IMR-90 (cell line): ENCODE measurements around the gene TCF7. TPM values are rescaled to one million over a fixed set of nuclear protein-coding genes. Genes with fewer than 3 reads are reported as not detected.

Experiments used
- ATAC-seq: fragments of 200-7000 bp; cut with Tn5 transposase; 2 replicates; pipeline ENCODE4 v1.9.1; 2020; ENCODE audit warnings: low read depth, mild to moderate bottlenecking, moderate library complexity
- BruUV-seq: library from RNA; stranded (reverse); fragments of 400-500 nt; replicated peaks from 2 replicates; lab custom pipeline; 2021; lab: Mats Ljungman, UMichigan
- CTCF ChIA-PET: fragments of 300-600 bp; formaldehyde crosslinking; extraction: SDS; loops from one replicate; lab custom pipeline; 2021; ENCODE audit warnings: antibody characterized with exemption; lab: Yijun Ruan, JAX
- POLR2A ChIA-PET: fragments of 300-600 bp; sonication (Branson Sonifier 250); formaldehyde crosslinking; loops from one replicate; lab custom pipeline; 2022; ENCODE audit warnings: antibody characterized with exemption; ENCODE audit not compliant: unreplicated experiment; lab: Charles Lee
- DNase-seq: peaks from one replicate; pipeline ENCODE4 v3.0.0; 2013
- H2AFZ ChIP-seq: replicated peaks from 2 replicates; pipeline ENCODE3; 2013; ENCODE audit warnings: low read length, mild to moderate bottlenecking; ENCODE audit not compliant: poor library complexity
- H2AK5ac ChIP-seq: 2 replicates; pipeline ENCODE4 v1.6.1; 2013; ENCODE audit warnings: low read depth, low read length, inconsistent platforms
- H2AK9ac ChIP-seq: replicated peaks from 2 replicates; pipeline ENCODE3; 2013; ENCODE audit warnings: mild to moderate bottlenecking, low read depth, low read length, moderate library complexity; ENCODE audit not compliant: poor library complexity
- H2BK120ac ChIP-seq: 2 replicates; pipeline ENCODE4 v1.6.1; 2013; ENCODE audit warnings: low read depth, low read length, inconsistent platforms
- H2BK15ac ChIP-seq: 3 replicates; pipeline ENCODE4 v1.6.1; 2013; ENCODE audit warnings: low read depth, low read length, inconsistent platforms
- H2BK20ac ChIP-seq: 2 replicates; pipeline ENCODE4 v1.6.1; 2013; ENCODE audit warnings: low read depth, mild to moderate bottlenecking, inconsistent platforms, low read length, moderate library complexity
- H2BK5ac ChIP-seq: 2 replicates; pipeline ENCODE4 v1.6.1; 2013; ENCODE audit warnings: mild to moderate bottlenecking, low read depth, low read length, inconsistent platforms; ENCODE audit not compliant: poor library complexity, severe bottlenecking
- H3K14ac ChIP-seq: replicated peaks from 2 replicates; pipeline ENCODE4 v1.6.1; 2013; ENCODE audit warnings: low read depth, low read length, inconsistent platforms
- H3K18ac ChIP-seq: 2 replicates; pipeline ENCODE4 v1.6.1; 2013; ENCODE audit warnings: low read depth, low read length, control low read depth
- H3K23ac ChIP-seq: 2 replicates; pipeline ENCODE4 v1.6.1; 2013; ENCODE audit warnings: low read depth, low read length, inconsistent platforms
- H3K27ac ChIP-seq: 2 replicates; pipeline ENCODE4 v1.5.1; 2013; ENCODE audit warnings: mild to moderate bottlenecking, control low read depth, low read length; ENCODE audit not compliant: insufficient read depth
- H3K27me3 ChIP-seq: 2 replicates; pipeline ENCODE4 v1.6.1; 2013; ENCODE audit warnings: low read length; ENCODE audit not compliant: control insufficient read depth, insufficient read depth
- H3K36me3 ChIP-seq: 2 replicates; pipeline ENCODE4 v1.6.1; 2013; ENCODE audit warnings: low read length, mixed read lengths; ENCODE audit not compliant: control insufficient read depth, insufficient read depth
- H3K4ac ChIP-seq: 2 replicates; pipeline ENCODE4 v1.6.1; 2013; ENCODE audit warnings: low read depth, low read length, inconsistent platforms
- H3K4me1 ChIP-seq: 2 replicates; pipeline ENCODE4 v1.6.1; 2013; ENCODE audit warnings: low read length, mixed read lengths; ENCODE audit not compliant: control insufficient read depth, insufficient read depth
- H3K4me2 ChIP-seq: 2 replicates; pipeline ENCODE4 v1.6.1; 2013; ENCODE audit warnings: low read depth, mild to moderate bottlenecking, control low read depth, low read length, moderate library complexity
- H3K4me3 ChIP-seq: 2 replicates; pipeline ENCODE4 v1.5.1; 2013; ENCODE audit warnings: low read depth, mild to moderate bottlenecking, control low read depth, low read length, moderate library complexity; ENCODE audit not compliant: insufficient read depth
- H3K56ac ChIP-seq: 2 replicates; pipeline ENCODE4 v1.6.1; 2013; ENCODE audit warnings: low read length, inconsistent platforms; ENCODE audit not compliant: insufficient read depth; ENCODE audit errors: extremely low read depth
- H3K79me1 ChIP-seq, 2 experiments: 2 replicates each; pipeline ENCODE4 v1.6.1; 2013; ENCODE audit warnings: low read length in 2 of 2, inconsistent platforms in 1 of 2, low read depth in 1 of 2
- H3K9ac ChIP-seq: 2 replicates; pipeline ENCODE4 v1.6.1; 2013; ENCODE audit warnings: low read depth, low read length, control low read depth
- H3K9me1 ChIP-seq: 2 replicates; pipeline ENCODE4 v1.6.1; 2013; ENCODE audit warnings: low read length, inconsistent platforms; ENCODE audit not compliant: insufficient read depth
- H3K9me3 ChIP-seq: 2 replicates; pipeline ENCODE4 v1.6.1; 2013; ENCODE audit warnings: low read length; ENCODE audit not compliant: control insufficient read depth, insufficient read depth
- H4K20me1 ChIP-seq: 2 replicates; pipeline ENCODE4 v1.6.1; 2013; ENCODE audit warnings: low read length, inconsistent platforms; ENCODE audit not compliant: insufficient read depth
- H4K5ac ChIP-seq: 2 replicates; pipeline ENCODE4 v1.6.1; 2013; ENCODE audit warnings: mild to moderate bottlenecking, low read depth, low read length, control low read depth
- H4K8ac ChIP-seq, 2 experiments: 2 replicates each; pipeline ENCODE4 v1.6.1; 2013; ENCODE audit warnings: low read depth in 2 of 2, low read length in 2 of 2, control low read depth in 1 of 2, inconsistent platforms in 1 of 2
- H4K91ac ChIP-seq: 2 replicates; pipeline ENCODE4 v1.6.1; 2013; ENCODE audit warnings: low read depth, low read length, inconsistent platforms; ENCODE audit not compliant: insufficient read depth
- BHLHE40 ChIP-seq: fragments of 150-350 bp; IDR thresholded peaks from 2 replicates; pipeline ENCODE4 v1.6.1; 2016; ENCODE audit warnings: mild to moderate bottlenecking, low read depth, low read length
- CEBPB ChIP-seq: IDR thresholded peaks from 2 replicates; pipeline ENCODE4 v1.6.1; 2012; ENCODE audit warnings: low read depth, low read length, improper control_type of control experiment
- NFE2L2 ChIP-seq: fragments of 150-350 bp; IDR thresholded peaks from 2 replicates; pipeline ENCODE4 v1.6.1; 2016; ENCODE audit warnings: low read depth, mild to moderate bottlenecking, low read length
- POLR2A ChIP-seq: IDR thresholded peaks from 2 replicates; pipeline ENCODE4 v1.6.1; 2012; ENCODE audit warnings: mild to moderate bottlenecking, low read depth, low read length
- RCOR1 ChIP-seq: IDR thresholded peaks from 2 replicates; pipeline ENCODE4 v1.6.1; 2012; ENCODE audit warnings: mild to moderate bottlenecking, low read length, improper control_type of control experiment; ENCODE audit not compliant: insufficient replicate concordance
- WGBS, 2 experiments: methylation state at CpG; one replicate each; pipeline versions ENCODE4 v1.1.5 to v1.1.7; 2013; ENCODE audit warnings: missing lambda C conversion rate in 2 of 2; ENCODE audit not compliant: insufficient read length in 1 of 2; ENCODE audit errors: extremely low coverage in 2 of 2; 5-methylcytosine and 5-hydroxymethylcytosine counted together
- dilution Hi-C: fragments of 300-500 bp; cut with HindIII; formaldehyde crosslinking; loops from one replicate; pipeline ENCODE4 v1.14.3; 2018; ENCODE audit warnings: low sequenced_read_pairs; ENCODE audit not compliant: unreplicated experiment
- in situ Hi-C: fragments of 300-500 bp; cut with MboI; formaldehyde crosslinking; loops from 3 replicates; pipeline ENCODE4 v1.14.3; 2019; ENCODE audit warnings: low sequenced_read_pairs, inconsistent platforms, mixed read lengths
- intact Hi-C: fragments of 100-400 bp; cut with micrococcal nuclease; formaldehyde crosslinking; loops from 2 replicates; pipeline ENCODE4 v1.10.0; 2022
- polyA plus RNA-seq, 3 experiments: library from polyadenylated mRNA; depleted of rRNA; stranded (reverse); fragments of >200 nt; gene quantifications; 2 replicates each; pipeline ENCODE4 v1.2.3, GENCODE V29; 2012; ENCODE audit warnings: low replicate concordance in 1 of 3
- total RNA-seq: library from RNA; depleted of rRNA; stranded (reverse); fragments of >200 nt; gene quantifications from 2 replicates; pipeline ENCODE4 v1.2.3, GENCODE V29; 2012

TCF7 gene
- total and polyA plus RNA-seq, 2 of the 4 experiments (the other 2 are of a cell fraction), result 1.3 to 3.4 TPM

GRCh38 chr5:134174841-134175839 lies 60.7 kb downstream of the TCF7 start:
- no peak overlapping the region for H2BK120ac ChIP-seq
- peaks cover 49% of the 10 kb centered on the region for H4K20me1 ChIP-seq
- H3K9me3 ChIP-seq, result no peaks in the 10 kb centered on the region
- peaks cover 20% of the 10 kb centered on the region for H3K36me3 ChIP-seq
- H3K14ac ChIP-seq, result peak overlapping the region; percentile 11; the same call in 1 of the 2 replicates
- peak overlapping the region; percentile 14; the same call in 1 of the 2 replicates for H3K4ac ChIP-seq
- no peak overlapping the region for H4K8ac ChIP-seq
- 0 out of 2 replicates have a peak overlapping the region, but pooled peaks have one; percentile 70 for H3K56ac ChIP-seq
- H3K4me1 ChIP-seq, result no peaks in the 10 kb centered on the region; the same call in 1 of the 2 replicates
- H3K18ac ChIP-seq, result no peak overlapping the region
- TF ChIP-seq NFE2L2 (peak; percentile 82), POLR2A (no peak), RCOR1 (no peak), CEBPB (no peak), BHLHE40 (no peak)
- no CpG with 5 or more reads among the region's 10 CpGs for WGBS, 2 experiments
- CTCF ChIA-PET, result interaction anchor here (1.4 to 1.7 kb wide), 2 partner anchors 116 to 412 kb away, joined by 3 to 5 read pairs; no protein-coding TSS in a partner anchor
- no peak overlapping the region for H2BK15ac ChIP-seq
- no peak overlapping the region for H2AK9ac ChIP-seq
- no peak overlapping the region for H4K5ac ChIP-seq
- H2AFZ ChIP-seq, result no peak overlapping the region
- intact Hi-C loops, result loop anchor here (1.0 kb wide), 1 partner anchor 136 kb away; no protein-coding TSS in a partner anchor
- peak overlapping the region; percentile 45; the same call in 1 of the 2 replicates for H3K27ac ChIP-seq
- peak overlapping the region; percentile 90 for H2BK5ac ChIP-seq
- H4K91ac ChIP-seq, result no peak overlapping the region
- peak overlapping the region; percentile 84 for H3K4me2 ChIP-seq
- no peak overlapping the region for H2BK20ac ChIP-seq
- dilution Hi-C loops, result no loop called here
- ATAC-seq, result peak; percentile 16; the same call in 1 of the 2 replicates
- H2AK5ac ChIP-seq, result no peak overlapping the region
- H3K27me3 ChIP-seq, result no peaks in the 10 kb centered on the region
- BruUV-seq, result no TSS peak
- POLR2A ChIA-PET, result no interaction called here
- peaks cover 16 to 41% of the 10 kb centered on the region in 2 experiments for H3K79me1 ChIP-seq
- peak overlapping the region; percentile 92 for H3K4me3 ChIP-seq
- peak overlapping the region; percentile 95; the same call in 1 of the 2 replicates for H3K9ac ChIP-seq
- peak; percentile 67 for DNase-seq
- peaks cover 8% of the 10 kb centered on the region; the same call in 1 of the 2 replicates for H3K9me1 ChIP-seq
- H3K23ac ChIP-seq, result peak overlapping the region; percentile 57; the same call in 1 of the 2 replicates
- in situ Hi-C loops, result no loop called here
